ENCODE results near the gene ADCK1. TPM values are rescaled to one million over a fixed set of nuclear protein-coding genes. Genes with fewer than 3 reads are reported as not detected.

Gene ADCK1
- total RNA-seq, 1 experiment from 2014 or later: 12.2 TPM

- H4K8ac ChIP-seq (replicated peaks; ENCODE audit: insufficient read length, low read depth, low read length): no peak overlapping the region
- Mint-ChIP-seq H3K36me3 (ENCODE audit: insufficient read depth in 1 of 3, low read depth in 3 of 3) (peaks cover 0 to 21% (median 4%) of the 10 kb centered on the region in 3 experiments; a peak in 2 of 7 replicates), H3K4me3 (no peak overlapping the region), H3K4me1 (no peaks in the 10 kb centered on the region), H3K27me3 (ENCODE audit: low read depth) (no peaks in the 10 kb centered on the region), H3K27ac (no peak overlapping the region), H3K9me3 (no peaks in the 10 kb centered on the region; a peak in 1 of 5 replicates)
- no peak overlapping the region for H2BK120ac ChIP-seq (ENCODE audit: low read depth, low read length, poor library complexity, severe bottlenecking)
- H3K79me2 ChIP-seq (ENCODE audit: insufficient read depth, low read length): no peaks in the 10 kb centered on the region
- no peak overlapping the region for H2BK12ac ChIP-seq (ENCODE audit: insufficient read length, low read depth, low read length)
- H3K79me1 ChIP-seq (ENCODE audit: insufficient read depth, low read depth, low read length, poor library complexity, severe bottlenecking): no peaks in the 10 kb centered on the region
- no peak overlapping the region for H3T11ph ChIP-seq (ENCODE audit: low read length)
- H3K56ac ChIP-seq (ENCODE audit: insufficient read length, low read depth, low read length): no peak overlapping the region
- no peak overlapping the region for H3K27ac ChIP-seq (ENCODE audit: insufficient read length, low read depth, low read length)
- no peaks in the 10 kb centered on the region for H3K23me2 ChIP-seq (ENCODE audit: insufficient read length, low read depth, low read length, poor library complexity, severe bottlenecking)
- no peaks in the 10 kb centered on the region for H3K9me3 ChIP-seq (ENCODE audit: control insufficient read depth, low read depth, low read length)
- TF ChIP-seq, protein P1, sequence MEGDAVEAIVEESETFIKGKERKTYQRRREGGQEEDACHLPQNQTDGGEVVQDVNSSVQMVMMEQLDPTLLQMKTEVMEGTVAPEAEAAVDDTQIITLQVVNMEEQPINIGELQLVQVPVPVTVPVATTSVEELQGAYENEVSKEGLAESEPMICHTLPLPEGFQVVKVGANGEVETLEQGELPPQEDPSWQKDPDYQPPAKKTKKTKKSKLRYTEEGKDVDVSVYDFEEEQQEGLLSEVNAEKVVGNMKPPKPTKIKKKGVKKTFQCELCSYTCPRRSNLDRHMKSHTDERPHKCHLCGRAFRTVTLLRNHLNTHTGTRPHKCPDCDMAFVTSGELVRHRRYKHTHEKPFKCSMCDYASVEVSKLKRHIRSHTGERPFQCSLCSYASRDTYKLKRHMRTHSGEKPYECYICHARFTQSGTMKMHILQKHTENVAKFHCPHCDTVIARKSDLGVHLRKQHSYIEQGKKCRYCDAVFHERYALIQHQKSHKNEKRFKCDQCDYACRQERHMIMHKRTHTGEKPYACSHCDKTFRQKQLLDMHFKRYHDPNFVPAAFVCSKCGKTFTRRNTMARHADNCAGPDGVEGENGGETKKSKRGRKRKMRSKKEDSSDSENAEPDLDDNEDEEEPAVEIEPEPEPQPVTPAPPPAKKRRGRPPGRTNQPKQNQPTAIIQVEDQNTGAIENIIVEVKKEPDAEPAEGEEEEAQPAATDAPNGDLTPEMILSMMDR (conservative IDR thresholded peaks at IDR 0.05): no peak
- no peak for DNase-seq
- no peak overlapping the region for H2BK15ac ChIP-seq (ENCODE audit: low read depth, low read length)
- no peak overlapping the region for H2AFZ ChIP-seq (ENCODE audit: low read length)
- no peak overlapping the region for H3K4me2 ChIP-seq (ENCODE audit: insufficient read depth, insufficient read length, low read length)
- no peak overlapping the region for H2AK5ac ChIP-seq (ENCODE audit: insufficient read length, low read length)
- H4K91ac ChIP-seq (ENCODE audit: insufficient read length, low read depth, low read length): no peak overlapping the region
- no peaks in the 10 kb centered on the region for H3K27me3 ChIP-seq (ENCODE audit: insufficient read depth, low read length)
- H3K4ac ChIP-seq (ENCODE audit: low read depth, low read length): no peak overlapping the region
- H4K20me1 ChIP-seq (ENCODE audit: control insufficient read depth, insufficient read depth, insufficient read length): no peaks in the 10 kb centered on the region
- no CpG with 5 or more reads among the region's 3 CpGs for WGBS (ENCODE audit: extremely low coverage, insufficient read length, low lambda C conversion rate)
- H2BK20ac ChIP-seq (ENCODE audit: low read depth, low read length, poor library complexity, severe bottlenecking): no peak overlapping the region
- H3K14ac ChIP-seq (ENCODE audit: insufficient read depth, low read length): no peak overlapping the region
- H3K23ac ChIP-seq (ENCODE audit: insufficient read length, low read depth, low read length): no peak overlapping the region
- no peak overlapping the region for H4K5ac ChIP-seq (ENCODE audit: insufficient read length, low read depth, low read length)
- no peak overlapping the region for H2BK5ac ChIP-seq (ENCODE audit: insufficient read length, low read length)
- H3K18ac ChIP-seq (ENCODE audit: insufficient read length, low read depth, low read length): no peak overlapping the region
- no peaks in the 10 kb centered on the region for H3K4me1 ChIP-seq (ENCODE audit: insufficient read depth, low read length)
- H3K9ac ChIP-seq (ENCODE audit: extremely low read depth, insufficient read length, low read length): no peak overlapping the region
Observed at GRCh38 chr14:77823378-77823777, 23.5 kb downstream of the ADCK1 start.
